ENCODE data around the gene DOCK7. TPM values are rescaled to one million over a fixed set of nuclear protein-coding genes. Genes with fewer than 3 reads are reported as not detected.

The DOCK7 gene
- total RNA-seq, 1 donor from 2014 or later, result 34.7 TPM

DNA sequence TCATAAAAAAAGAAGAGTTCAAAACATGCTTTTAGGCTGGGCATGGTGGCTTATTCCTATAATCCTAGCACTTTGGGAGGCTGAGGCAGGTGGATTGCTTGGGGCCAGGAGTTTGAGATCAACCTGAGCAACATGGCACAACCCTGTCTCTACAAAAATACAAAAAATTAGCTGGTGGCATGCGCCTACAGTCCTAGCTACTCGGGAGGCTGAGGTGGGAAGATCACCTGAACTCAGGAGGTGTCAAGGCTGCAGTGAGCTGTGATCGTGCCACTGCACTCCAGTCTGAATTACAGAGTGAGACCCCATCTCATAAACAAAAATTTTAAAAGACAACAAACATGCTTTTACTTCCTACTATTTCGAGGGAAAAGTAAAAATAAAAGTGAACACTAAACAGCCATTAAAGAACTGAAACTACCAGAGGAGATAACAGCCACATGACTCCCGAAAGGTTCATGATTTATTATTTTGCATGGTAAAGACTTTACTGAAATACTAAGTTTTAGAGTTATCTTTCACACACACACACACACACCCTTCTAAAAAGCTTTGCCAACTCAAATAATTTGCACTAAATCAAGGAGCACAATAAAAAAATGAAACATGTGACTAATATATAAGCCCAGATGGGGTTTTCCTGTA, 203.2 kb downstream of the DOCK7 start:
- ATAC-seq (no peak), DNase-seq (no peak)
- Histone ChIP-seq H3K27me3 (no peaks in the 10 kb centered on the region), H3K4me3 (no peak overlapping the region), H3K4me1 (no peaks in the 10 kb centered on the region), H3K36me3 (peaks cover 11% of the 10 kb centered on the region), H3K27ac (no peak overlapping the region), H3K9me3 (no peaks in the 10 kb centered on the region)
- TF ChIP-seq, protein P1, sequence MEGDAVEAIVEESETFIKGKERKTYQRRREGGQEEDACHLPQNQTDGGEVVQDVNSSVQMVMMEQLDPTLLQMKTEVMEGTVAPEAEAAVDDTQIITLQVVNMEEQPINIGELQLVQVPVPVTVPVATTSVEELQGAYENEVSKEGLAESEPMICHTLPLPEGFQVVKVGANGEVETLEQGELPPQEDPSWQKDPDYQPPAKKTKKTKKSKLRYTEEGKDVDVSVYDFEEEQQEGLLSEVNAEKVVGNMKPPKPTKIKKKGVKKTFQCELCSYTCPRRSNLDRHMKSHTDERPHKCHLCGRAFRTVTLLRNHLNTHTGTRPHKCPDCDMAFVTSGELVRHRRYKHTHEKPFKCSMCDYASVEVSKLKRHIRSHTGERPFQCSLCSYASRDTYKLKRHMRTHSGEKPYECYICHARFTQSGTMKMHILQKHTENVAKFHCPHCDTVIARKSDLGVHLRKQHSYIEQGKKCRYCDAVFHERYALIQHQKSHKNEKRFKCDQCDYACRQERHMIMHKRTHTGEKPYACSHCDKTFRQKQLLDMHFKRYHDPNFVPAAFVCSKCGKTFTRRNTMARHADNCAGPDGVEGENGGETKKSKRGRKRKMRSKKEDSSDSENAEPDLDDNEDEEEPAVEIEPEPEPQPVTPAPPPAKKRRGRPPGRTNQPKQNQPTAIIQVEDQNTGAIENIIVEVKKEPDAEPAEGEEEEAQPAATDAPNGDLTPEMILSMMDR (IDR thresholded peaks at IDR 0.05), result no peak
- intact Hi-C loops (cut with DNase I), result no loop called here

DNA sequence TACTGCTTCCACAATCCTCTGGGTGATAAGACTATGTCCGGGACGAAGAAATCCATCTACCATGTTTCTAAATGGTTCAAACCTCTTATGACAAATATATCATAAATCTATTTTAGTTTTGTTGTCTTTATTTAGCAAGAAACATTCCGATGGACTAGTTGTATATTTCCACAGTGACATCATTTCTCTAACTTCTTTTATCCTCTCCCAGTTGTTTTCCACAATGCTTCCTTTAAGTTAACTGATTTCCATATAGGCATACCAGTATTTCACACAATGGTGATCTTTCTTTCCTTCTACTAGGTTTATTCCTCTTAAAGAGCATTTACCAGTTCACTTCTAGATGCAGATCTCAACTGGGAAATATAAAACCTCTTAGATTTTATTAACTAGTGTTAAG, 206.5 kb downstream of the DOCK7 start:
- DNase-seq (no peak), ATAC-seq (no peak)
- Histone ChIP-seq H3K27me3 (no peaks in the 10 kb centered on the region), H3K9me3 (no peaks in the 10 kb centered on the region), H3K27ac (no peak overlapping the region), H3K36me3 (no peaks in the 10 kb centered on the region), H3K4me1 (no peaks in the 10 kb centered on the region), H3K4me3 (no peak overlapping the region)
- TF ChIP-seq, protein P1 (IDR thresholded peaks at IDR 0.05), result no peak
- intact Hi-C loops (cut with DNase I), result no loop called here

DNA sequence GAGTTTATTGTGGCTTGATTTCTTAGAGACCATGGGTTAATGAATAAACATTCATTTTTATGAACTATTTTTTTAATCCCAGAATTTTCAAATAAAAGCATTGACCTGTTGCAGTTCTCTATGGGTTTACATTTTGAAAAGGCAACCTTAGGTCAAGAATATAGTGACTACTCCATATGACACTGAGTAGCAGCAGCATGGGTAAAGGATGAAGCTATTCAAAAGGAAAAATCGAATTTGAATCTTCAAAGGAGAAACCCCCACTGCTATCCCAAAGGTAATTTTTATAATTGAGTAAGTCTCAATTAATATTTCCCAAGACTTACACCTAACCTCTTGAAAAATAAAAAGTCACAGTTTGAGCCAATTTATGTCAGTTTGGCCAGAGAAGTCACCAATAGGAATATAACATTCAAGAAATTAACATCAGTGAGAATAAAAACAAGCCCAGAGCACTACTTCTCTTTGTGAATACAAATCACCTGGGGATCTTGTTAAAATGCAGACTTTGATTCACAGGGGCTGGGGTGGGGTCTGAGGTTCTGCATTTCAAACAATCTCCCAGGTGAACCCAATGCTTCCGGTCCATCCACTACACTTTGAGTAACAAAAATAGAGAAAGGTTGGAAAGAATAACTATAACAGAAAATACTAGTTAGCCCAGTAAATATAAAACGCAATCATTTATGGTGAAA, 211.5 kb downstream of the DOCK7 start:
- ATAC-seq (no peak), DNase-seq (no peak)
- H3K27ac ChIP-seq, result no peak overlapping the region
- TF ChIP-seq, protein P1 (IDR thresholded peaks at IDR 0.05), result no peak
- no peaks in the 10 kb centered on the region for H3K4me1 ChIP-seq
- no peaks in the 10 kb centered on the region for H3K9me3 ChIP-seq
- H3K36me3 ChIP-seq, result peaks cover 40% of the 10 kb centered on the region
- H3K27me3 ChIP-seq, result no peaks in the 10 kb centered on the region
- intact Hi-C loops (cut with DNase I), result no loop called here
- H3K4me3 ChIP-seq, result no peak overlapping the region

DNA sequence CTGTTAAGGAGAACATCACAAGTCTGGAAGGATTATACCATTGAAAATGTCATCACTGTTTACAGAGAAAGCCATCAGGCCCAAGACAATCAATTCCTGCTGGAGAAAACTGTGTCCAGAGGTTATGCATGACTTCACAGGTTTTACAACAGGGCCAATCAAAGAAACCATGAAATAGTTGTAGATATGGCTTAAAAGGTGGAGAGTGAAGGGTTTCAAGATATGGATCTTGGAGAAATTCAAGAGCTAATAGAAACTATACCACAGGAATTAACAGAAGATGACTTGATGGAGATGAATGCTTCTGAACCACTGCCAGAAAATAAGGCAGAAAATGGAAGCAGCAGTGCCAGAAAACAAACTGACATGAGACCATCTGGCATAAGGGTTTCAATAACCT, 221.1 kb downstream of the DOCK7 start:
- intact Hi-C loops (cut with DNase I), result no loop called here
- no peak for DNase-seq
- no peaks in the 10 kb centered on the region for H3K27me3 ChIP-seq
- no peak for ATAC-seq
- TF ChIP-seq, protein P1 (IDR thresholded peaks at IDR 0.05), result no peak
- no peak overlapping the region for H3K4me3 ChIP-seq
- H3K9me3 ChIP-seq, result no peaks in the 10 kb centered on the region
- H3K36me3 ChIP-seq, result peaks cover 24% of the 10 kb centered on the region
- no peak overlapping the region for H3K27ac ChIP-seq
- H3K4me1 ChIP-seq, result no peaks in the 10 kb centered on the region

DNA sequence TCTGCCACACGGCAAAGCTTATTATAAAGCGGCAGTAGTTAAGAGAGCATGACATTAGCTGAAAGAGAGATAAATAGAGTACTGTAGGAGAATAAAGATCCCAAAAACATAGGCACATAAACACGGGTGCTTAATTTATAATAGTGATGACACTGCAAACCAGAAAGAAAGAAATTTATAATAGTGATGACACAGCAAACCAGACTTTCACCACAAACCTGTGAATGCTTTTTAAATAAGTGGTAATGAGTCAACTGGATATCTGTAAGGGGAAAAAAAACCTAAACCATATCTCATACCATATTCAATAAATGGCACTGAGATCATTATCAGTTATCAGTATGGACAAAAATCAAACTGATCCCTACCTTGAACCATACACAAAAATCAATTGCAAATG, 225.8 kb downstream of the DOCK7 start:
- Histone ChIP-seq H3K4me3 (no peak overlapping the region), H3K27ac (no peak overlapping the region), H3K4me1 (no peaks in the 10 kb centered on the region), H3K9me3 (no peaks in the 10 kb centered on the region), H3K36me3 (peaks cover 9% of the 10 kb centered on the region), H3K27me3 (no peaks in the 10 kb centered on the region)
- ATAC-seq (no peak), DNase-seq (no peak)
- TF ChIP-seq, protein P1 (IDR thresholded peaks at IDR 0.05), result no peak
- intact Hi-C loops (cut with DNase I), result no loop called here
